Loucy (cell line): ENCODE results near the gene HSPA2.

Experiments used
- CTCF ChIP-seq: fragments of 200-600 bp; sonication (generic); conservative IDR thresholded peaks from 2 replicates; pipeline ENCODE4 v1.5.1; 2014; ENCODE audit warnings: mild to moderate bottlenecking, antibody characterized with exemption, low read length
- EZH2phosphoT487 ChIP-seq: fragments of 200-600 bp; IDR thresholded peaks from 2 replicates; pipeline ENCODE4 v1.6.1; 2018; ENCODE audit warnings: antibody characterized with exemption, mild to moderate bottlenecking, moderate library complexity, borderline replicate concordance

- TF ChIP-seq CTCF (no peak), EZH2phosphoT487 (no peak)
These were observed 36.1 kb upstream of the HSPA2 start, which contains the start of gene ZBTB1 for GRCh38 chr14:64504310-64504896.
